ENCODE data around the gene RBBP4. TPM values are rescaled to one million over a fixed set of nuclear protein-coding genes. Genes with fewer than 3 reads are reported as not detected.
A peak's percentile ranks its signal among the peaks of the same experiment; 100 is the strongest.

Gene RBBP4
- total and polyA plus RNA-seq, 2 of the 8 experiments (the other 6 are each of a cell fraction or from before 2014, with no cell fraction given), result 147 to 397 TPM

- Histone ChIP-seq H3K27me3 (replicated peaks in 1 of 4; ENCODE audit: control insufficient read depth in 3 of 4, extremely low read depth in 1 of 4, insufficient read depth in 3 of 4, low read length in 3 of 4) (peaks cover 0 to 3% (median under 1%) of the 10 kb centered on the region in 4 experiments; a peak in 3 of 7 replicates), H2AK5ac (ENCODE audit: low read depth, low read length) (no peak overlapping the region), H3K14ac (ENCODE audit: insufficient read length) (no peak overlapping the region), H2BK12ac (ENCODE audit: low read depth, low read length) (no peak overlapping the region), H2BK120ac (replicated peaks; ENCODE audit: low read depth, low read length) (no peak overlapping the region), H3K36me3 (ENCODE audit: control insufficient read depth in 2 of 4, insufficient read depth in 4 of 4, low read length in 3 of 4) (no peaks in the 10 kb centered on the region), H4K91ac (replicated peaks; ENCODE audit: insufficient read length, low read length) (no peak overlapping the region), H3K4me2 (ENCODE audit: insufficient read depth in 1 of 2, low read depth in 2 of 2, low read length in 2 of 2) (no peak overlapping the region), H3K18ac (ENCODE audit: extremely low read depth, low read length) (no peak overlapping the region), H4K8ac (ENCODE audit: extremely low read depth, insufficient read depth, low read length) (no peak overlapping the region), H3K27ac (ENCODE audit: low read depth, low read length) (no peak overlapping the region), H3K23me2 (ENCODE audit: low read depth, low read length) (no peaks in the 10 kb centered on the region), H3K79me2 (ENCODE audit: control insufficient read depth in 1 of 2, insufficient read depth in 2 of 2, low read length in 2 of 2) (no peaks in the 10 kb centered on the region), H4K5ac (ENCODE audit: insufficient read length, low read depth, low read length) (no peak overlapping the region), H3K4me3 (ENCODE audit: extremely low read depth in 1 of 4, insufficient read depth in 2 of 4, low read depth in 3 of 4, low read length in 4 of 4) (no peak overlapping the region), H3K79me1 (ENCODE audit: low read depth, low read length) (no peaks in the 10 kb centered on the region), H2BK5ac (ENCODE audit: low read depth, low read length) (no peak overlapping the region), H2BK15ac (ENCODE audit: low read length) (no peak overlapping the region), H2AFZ (ENCODE audit: low read length) (no peak overlapping the region), H3K4me1 (replicated peaks in 1 of 4; ENCODE audit: control insufficient read depth in 3 of 4, insufficient read depth in 4 of 4, low read length in 3 of 4) (peaks cover 0 to 2% (median 0%) of the 10 kb centered on the region in 4 experiments; a peak in 1 of 7 replicates), H2BK20ac (ENCODE audit: low read length) (no peak overlapping the region), H3K9me3 (ENCODE audit: insufficient read depth in 2 of 2, low read depth in 1 of 2, low read length in 1 of 2) (no peaks in the 10 kb centered on the region), H3K23ac (ENCODE audit: insufficient read length) (no peak overlapping the region), H3K4ac (replicated peaks; ENCODE audit: insufficient read length, low read depth, low read length) (no peak overlapping the region), H3K56ac (replicated peaks; ENCODE audit: insufficient read length, low read depth, low read length) (no peak overlapping the region), H4K20me1 (replicated peaks in 1 of 2; ENCODE audit: control insufficient read depth in 1 of 2, insufficient read depth in 2 of 2, low read length in 2 of 2) (no peaks in the 10 kb centered on the region), H3K9ac (replicated peaks in 1 of 4; ENCODE audit: extremely low read depth in 1 of 4, low read depth in 3 of 4, low read length in 3 of 4) (no peak overlapping the region)
- FAIRE-seq (no peak), DNase-seq (ENCODE audit: low read depth in 1 of 2, low spot score in 2 of 2) (no peak)
- peak in 2 of 3 experiments; percentile 17 to 22; a peak in 3 of 4 replicates for TF ChIP-seq CTCF (IDR thresholded peaks at IDR 0.05; ENCODE audit: control extremely low read depth in 1 of 3, insufficient read depth in 1 of 3, low read depth in 1 of 3, low read length in 3 of 3)
- TF ChIP-seq ASH2L (IDR thresholded peaks at IDR 0.05; ENCODE audit: low read length), result no peak
- TF ChIP-seq RAD21 (IDR thresholded peaks at IDR 0.05 in 1 of 2, conservative IDR thresholded peaks at IDR 0.05 in 1 of 2; ENCODE audit: low read depth in 2 of 2, low read length in 2 of 2), result peak in 1 of 2 experiments; percentile 28; a peak in 1 of 4 replicates
- TF ChIP-seq CHD1 (IDR thresholded peaks at IDR 0.05; ENCODE audit: low read depth, low read length), result no peak
- TF ChIP-seq RNF2 (IDR thresholded peaks at IDR 0.05; ENCODE audit: borderline replicate concordance, low read depth, low read length, missing control alignments, poor library complexity, severe bottlenecking), result no peak
- ChIA-PET CTCF (ENCODE audit: partially characterized antibody) (interaction anchor here (0.7 to 10.5 kb wide), 9 partner anchors 11 to 191 kb away, joined by 3 to 329 read pairs (median 4); no protein-coding TSS in a partner anchor), POLR2A (ENCODE audit: partially characterized antibody) (interaction anchor here (0.8 to 1.6 kb wide), 5 partner anchors 14 to 64 kb away, joined by 3 to 9 read pairs (median 4); partner anchors contain the start of gene RBBP4)
- WGBS, 2 experiments (ENCODE audit: extremely low coverage in 1 of 2, insufficient coverage in 1 of 2, insufficient read length in 1 of 2, insufficient replicate concordance in 2 of 2, low coverage in 1 of 2, low lambda C conversion rate in 2 of 2, missing lambda C conversion rate in 1 of 2), result 74% methylated on average over 5 of the region's 5 CpGs; no CpG with 5 or more reads in 1 of the 2 experiments
These were observed 58.5 kb downstream of the RBBP4 start for GRCh38 chr1:32709476-32709875.
